ENCODE measurements around the gene RTRAF.

- TF ChIP-seq POLR2A (IDR thresholded peaks at IDR 0.05) (no peak), CTCF (IDR thresholded peaks at IDR 0.05 in 8 of 11, conservative IDR thresholded peaks at IDR 0.05 in 3 of 11) (no peak)
Observed at GRCh38 chr14:52013984-52014600, 24.7 kb downstream of the RTRAF start.

Data from spleen (tissue), 7 donors.